Neural progenitor cell (in vitro differentiated cells): Measurements from ENCODE around the gene STARD8. TPM values are rescaled to one million over a fixed set of nuclear protein-coding genes. Genes with fewer than 3 reads are reported as not detected.

Experiments
- DNase-seq: peaks from one replicate; pipeline ENCODE4 v3.0.0-alpha.2; 2016; ENCODE audit warnings: low spot score
- H2AFZ ChIP-seq: fragments of 200-600 bp; sonication (generic); replicated peaks from 2 replicates; pipeline ENCODE4 v1.6.1; 2016; ENCODE audit warnings: antibody characterized with exemption
- H3F3A ChIP-seq: fragments of 200-600 bp; sonication (generic); 2 replicates; pipeline ENCODE4 v1.6.1; 2016; ENCODE audit warnings: antibody characterized with exemption, low read depth
- H3K27ac ChIP-seq: fragments of 200-600 bp; sonication (generic); 2 replicates; pipeline ENCODE4 v1.5.1; 2016; ENCODE audit warnings: mild to moderate bottlenecking
- H3K27me3 ChIP-seq: fragments of 200-600 bp; sonication (generic); 2 replicates; pipeline ENCODE4 v1.6.1; 2016; ENCODE audit warnings: mild to moderate bottlenecking, moderate library complexity
- H3K36me3 ChIP-seq: fragments of 200-600 bp; sonication (generic); 2 replicates; pipeline ENCODE4 v1.5.1; 2016
- H3K4me1 ChIP-seq: fragments of 200-600 bp; sonication (generic); 2 replicates; pipeline ENCODE4 v1.6.1; 2016; ENCODE audit warnings: mixed run types
- H3K4me2 ChIP-seq: fragments of 200-600 bp; sonication (generic); 2 replicates; pipeline ENCODE4 v1.6.1; 2016
- H3K4me3 ChIP-seq: fragments of 200-600 bp; sonication (generic); 2 replicates; pipeline ENCODE4 v1.5.1; 2016
- H3K79me2 ChIP-seq: fragments of 200-600 bp; sonication (generic); 2 replicates; pipeline ENCODE4 v1.6.1; 2016; ENCODE audit warnings: low read depth
- H3K9ac ChIP-seq: fragments of 200-600 bp; sonication (generic); 2 replicates; pipeline ENCODE4 v1.6.1; 2016
- H3K9me3 ChIP-seq: fragments of 200-600 bp; sonication (generic); 2 replicates; pipeline ENCODE4 v1.5.1; 2016; ENCODE audit warnings: low read depth
- H4K20me1 ChIP-seq: fragments of 200-600 bp; sonication (generic); 2 replicates; pipeline ENCODE4 v1.6.1; 2016; ENCODE audit warnings: low read depth
- H3K27ac Mint-ChIP-seq: 3 replicates; pipeline ENCODE4 v1.8.0; 2021; ENCODE audit warnings: mixed read lengths
- H3K27me3 Mint-ChIP-seq: 2 replicates; pipeline ENCODE4 v1.8.0; 2022; ENCODE audit warnings: low read depth, mild to moderate bottlenecking, inconsistent platforms, moderate library complexity, mixed read lengths; ENCODE audit not compliant: insufficient read depth
- H3K36me3 Mint-ChIP-seq: 3 replicates; pipeline ENCODE4 v1.8.0; 2021; ENCODE audit warnings: mixed read lengths
- H3K4me1 Mint-ChIP-seq: 3 replicates; pipeline ENCODE4 v1.8.0; 2021; ENCODE audit warnings: mixed read lengths
- H3K4me3 Mint-ChIP-seq: 3 replicates; pipeline ENCODE4 v1.8.0; 2021; ENCODE audit warnings: mild to moderate bottlenecking, moderate library complexity, mixed read lengths
- H3K9me3 Mint-ChIP-seq: 3 replicates; pipeline ENCODE4 v1.8.0; 2020; ENCODE audit warnings: mixed read lengths
- CTCF ChIP-seq: fragments of 200-600 bp; sonication (generic); IDR thresholded peaks from 2 replicates; pipeline ENCODE4 v1.5.1; 2017; ENCODE audit warnings: antibody characterized with exemption, mild to moderate bottlenecking
- EZH2 ChIP-seq: fragments of 200-600 bp; sonication (generic); IDR thresholded peaks from 2 replicates; pipeline ENCODE4 v1.6.1; 2017; ENCODE audit warnings: antibody characterized with exemption, mild to moderate bottlenecking, moderate library complexity
- EZH2phosphoT487 ChIP-seq: fragments of 200-600 bp; sonication (generic); IDR thresholded peaks from 2 replicates; pipeline ENCODE4 v1.6.1; 2017; ENCODE audit warnings: antibody characterized with exemption
- total RNA-seq: library from RNA; depleted of rRNA; stranded (reverse); fragments of >200 nt; gene quantifications from 2 replicates; pipeline ENCODE4 v1.2.3, GENCODE V29; 2015; ENCODE audit warnings: low replicate concordance

STARD8 gene
- total RNA-seq, 1 donor from 2014 or later: 0.82 TPM

GRCh38 chrX:68728186-68728585 lies 80.7 kb downstream of the STARD8 start:
- Histone ChIP-seq H3K9me3 (no peaks in the 10 kb centered on the region), H3K27me3 (no peaks in the 10 kb centered on the region), H3K9ac (no peak overlapping the region), H4K20me1 (no peaks in the 10 kb centered on the region), H3K4me1 (no peaks in the 10 kb centered on the region), H3K27ac (no peak overlapping the region), H2AFZ (no peak overlapping the region), H3K4me2 (no peak overlapping the region), H3K79me2 (no peaks in the 10 kb centered on the region), H3K4me3 (no peak overlapping the region), H3K36me3 (no peaks in the 10 kb centered on the region), H3F3A (no peaks in the 10 kb centered on the region)
- Mint-ChIP-seq H3K4me1 (no peaks in the 10 kb centered on the region), H3K36me3 (no peaks in the 10 kb centered on the region), H3K27ac (no peak overlapping the region), H3K9me3 (no peaks in the 10 kb centered on the region), H3K4me3 (no peak overlapping the region), H3K27me3 (peaks cover 6% of the 10 kb centered on the region)
- DNase-seq: no peak
- TF ChIP-seq EZH2 (no peak), EZH2phosphoT487 (no peak), CTCF (no peak)

- Histone ChIP-seq H3K27ac (no peak overlapping the region), H3K4me3 (no peak overlapping the region), H3K27me3 (no peaks in the 10 kb centered on the region), H3K4me2 (no peak overlapping the region), H3K9me3 (no peaks in the 10 kb centered on the region), H3K79me2 (no peaks in the 10 kb centered on the region), H2AFZ (no peak overlapping the region), H3F3A (no peaks in the 10 kb centered on the region), H3K4me1 (no peaks in the 10 kb centered on the region), H4K20me1 (no peaks in the 10 kb centered on the region), H3K36me3 (no peaks in the 10 kb centered on the region), H3K9ac (no peak overlapping the region)
- Mint-ChIP-seq H3K4me3 (no peak overlapping the region), H3K27me3 (peaks cover 11% of the 10 kb centered on the region), H3K27ac (no peak overlapping the region), H3K36me3 (no peaks in the 10 kb centered on the region), H3K9me3 (peaks cover 8% of the 10 kb centered on the region), H3K4me1 (no peaks in the 10 kb centered on the region)
- no peak for TF ChIP-seq EZH2
- TF ChIP-seq CTCF: no peak
- TF ChIP-seq EZH2phosphoT487: no peak
- no peak for DNase-seq
Measured at GRCh38 chrX:68731254-68731653, 83.8 kb downstream of the STARD8 start.

- peaks cover 8% of the 10 kb centered on the region for H3K9me3 Mint-ChIP-seq
- no peaks in the 10 kb centered on the region for H3K4me1 ChIP-seq
- H3K27me3 Mint-ChIP-seq: peaks cover 5% of the 10 kb centered on the region
- no peaks in the 10 kb centered on the region for H3K9me3 ChIP-seq
- H3K4me2 ChIP-seq: no peak overlapping the region
- H3K4me1 Mint-ChIP-seq: no peaks in the 10 kb centered on the region
- DNase-seq: peak; percentile 76
- H3K4me3 ChIP-seq: no peak overlapping the region
- no peaks in the 10 kb centered on the region for H3K27me3 ChIP-seq
- H3F3A ChIP-seq: no peaks in the 10 kb centered on the region
- no peak overlapping the region for H3K4me3 Mint-ChIP-seq
- H3K27ac Mint-ChIP-seq: no peak overlapping the region
- H2AFZ ChIP-seq: no peak overlapping the region
- no peak overlapping the region for H3K9ac ChIP-seq
- H3K27ac ChIP-seq: no peak overlapping the region
- no peaks in the 10 kb centered on the region for H3K79me2 ChIP-seq
- no peaks in the 10 kb centered on the region for H3K36me3 Mint-ChIP-seq
- H3K36me3 ChIP-seq: no peaks in the 10 kb centered on the region
- H4K20me1 ChIP-seq: no peaks in the 10 kb centered on the region
- TF ChIP-seq CTCF: peak; percentile 70
- TF ChIP-seq EZH2: no peak
Measured at GRCh38 chrX:68732906-68733493, 85.5 kb downstream of the STARD8 start.
